IMR-90 (cell line): ENCODE data around the gene NFE2L1. TPM values are rescaled to one million over a fixed set of nuclear protein-coding genes. Genes with fewer than 3 reads are reported as not detected.
A peak's percentile ranks its signal among the peaks of the same experiment; 100 is the strongest.
"Not testable (repeated sequence)": the region's sequence is repeated elsewhere in the genome, so short reads cannot be mapped to it uniquely, and the experiment has no call there.

ENCODE experiments used
- ATAC-seq: fragments of 200-7000 bp; cut with Tn5 transposase; 2 replicates; pipeline ENCODE4 v1.9.1; 2020; ENCODE audit warnings: low read depth, mild to moderate bottlenecking, moderate library complexity
- BruUV-seq: library from RNA; stranded (reverse); fragments of 400-500 nt; replicated peaks from 2 replicates; lab custom pipeline; 2021; lab: Mats Ljungman, UMichigan
- CTCF ChIA-PET: fragments of 300-600 bp; formaldehyde crosslinking; extraction: SDS; loops from one replicate; lab custom pipeline; 2021; ENCODE audit warnings: antibody characterized with exemption; lab: Yijun Ruan, JAX
- POLR2A ChIA-PET: fragments of 300-600 bp; sonication (Branson Sonifier 250); formaldehyde crosslinking; loops from one replicate; lab custom pipeline; 2022; ENCODE audit warnings: antibody characterized with exemption; ENCODE audit not compliant: unreplicated experiment; lab: Charles Lee
- DNase-seq: peaks from one replicate; pipeline ENCODE4 v3.0.0; 2013
- H2AFZ ChIP-seq: replicated peaks from 2 replicates; pipeline ENCODE3; 2013; ENCODE audit warnings: low read length, mild to moderate bottlenecking; ENCODE audit not compliant: poor library complexity
- H2AK5ac ChIP-seq: 2 replicates; pipeline ENCODE4 v1.6.1; 2013; ENCODE audit warnings: low read depth, low read length, inconsistent platforms
- H2AK9ac ChIP-seq: replicated peaks from 2 replicates; pipeline ENCODE3; 2013; ENCODE audit warnings: mild to moderate bottlenecking, low read depth, low read length, moderate library complexity; ENCODE audit not compliant: poor library complexity
- H2BK120ac ChIP-seq: 2 replicates; pipeline ENCODE4 v1.6.1; 2013; ENCODE audit warnings: low read depth, low read length, inconsistent platforms
- H2BK15ac ChIP-seq: 3 replicates; pipeline ENCODE4 v1.6.1; 2013; ENCODE audit warnings: low read depth, low read length, inconsistent platforms
- H2BK20ac ChIP-seq: 2 replicates; pipeline ENCODE4 v1.6.1; 2013; ENCODE audit warnings: low read depth, mild to moderate bottlenecking, inconsistent platforms, low read length, moderate library complexity
- H2BK5ac ChIP-seq: 2 replicates; pipeline ENCODE4 v1.6.1; 2013; ENCODE audit warnings: mild to moderate bottlenecking, low read depth, low read length, inconsistent platforms; ENCODE audit not compliant: poor library complexity, severe bottlenecking
- H3K14ac ChIP-seq: replicated peaks from 2 replicates; pipeline ENCODE4 v1.6.1; 2013; ENCODE audit warnings: low read depth, low read length, inconsistent platforms
- H3K18ac ChIP-seq: 2 replicates; pipeline ENCODE4 v1.6.1; 2013; ENCODE audit warnings: low read depth, low read length, control low read depth
- H3K23ac ChIP-seq: 2 replicates; pipeline ENCODE4 v1.6.1; 2013; ENCODE audit warnings: low read depth, low read length, inconsistent platforms
- H3K27ac ChIP-seq: 2 replicates; pipeline ENCODE4 v1.5.1; 2013; ENCODE audit warnings: mild to moderate bottlenecking, control low read depth, low read length; ENCODE audit not compliant: insufficient read depth
- H3K27me3 ChIP-seq: 2 replicates; pipeline ENCODE4 v1.6.1; 2013; ENCODE audit warnings: low read length; ENCODE audit not compliant: control insufficient read depth, insufficient read depth
- H3K36me3 ChIP-seq: 2 replicates; pipeline ENCODE4 v1.6.1; 2013; ENCODE audit warnings: low read length, mixed read lengths; ENCODE audit not compliant: control insufficient read depth, insufficient read depth
- H3K4ac ChIP-seq: 2 replicates; pipeline ENCODE4 v1.6.1; 2013; ENCODE audit warnings: low read depth, low read length, inconsistent platforms
- H3K4me1 ChIP-seq: 2 replicates; pipeline ENCODE4 v1.6.1; 2013; ENCODE audit warnings: low read length, mixed read lengths; ENCODE audit not compliant: control insufficient read depth, insufficient read depth
- H3K4me2 ChIP-seq: 2 replicates; pipeline ENCODE4 v1.6.1; 2013; ENCODE audit warnings: low read depth, mild to moderate bottlenecking, control low read depth, low read length, moderate library complexity
- H3K4me3 ChIP-seq: 2 replicates; pipeline ENCODE4 v1.5.1; 2013; ENCODE audit warnings: low read depth, mild to moderate bottlenecking, control low read depth, low read length, moderate library complexity; ENCODE audit not compliant: insufficient read depth
- H3K56ac ChIP-seq: 2 replicates; pipeline ENCODE4 v1.6.1; 2013; ENCODE audit warnings: low read length, inconsistent platforms; ENCODE audit not compliant: insufficient read depth; ENCODE audit errors: extremely low read depth
- H3K79me1 ChIP-seq, 2 experiments: 2 replicates each; pipeline ENCODE4 v1.6.1; 2013; ENCODE audit warnings: low read length in 2 of 2, inconsistent platforms in 1 of 2, low read depth in 1 of 2
- H3K9ac ChIP-seq: 2 replicates; pipeline ENCODE4 v1.6.1; 2013; ENCODE audit warnings: low read depth, low read length, control low read depth
- H3K9me1 ChIP-seq: 2 replicates; pipeline ENCODE4 v1.6.1; 2013; ENCODE audit warnings: low read length, inconsistent platforms; ENCODE audit not compliant: insufficient read depth
- H3K9me3 ChIP-seq: 2 replicates; pipeline ENCODE4 v1.6.1; 2013; ENCODE audit warnings: low read length; ENCODE audit not compliant: control insufficient read depth, insufficient read depth
- H4K20me1 ChIP-seq: 2 replicates; pipeline ENCODE4 v1.6.1; 2013; ENCODE audit warnings: low read length, inconsistent platforms; ENCODE audit not compliant: insufficient read depth
- H4K5ac ChIP-seq: 2 replicates; pipeline ENCODE4 v1.6.1; 2013; ENCODE audit warnings: mild to moderate bottlenecking, low read depth, low read length, control low read depth
- H4K8ac ChIP-seq, 2 experiments: 2 replicates each; pipeline ENCODE4 v1.6.1; 2013; ENCODE audit warnings: low read depth in 2 of 2, low read length in 2 of 2, control low read depth in 1 of 2, inconsistent platforms in 1 of 2
- H4K91ac ChIP-seq: 2 replicates; pipeline ENCODE4 v1.6.1; 2013; ENCODE audit warnings: low read depth, low read length, inconsistent platforms; ENCODE audit not compliant: insufficient read depth
- CEBPB ChIP-seq: IDR thresholded peaks from 2 replicates; pipeline ENCODE4 v1.6.1; 2012; ENCODE audit warnings: low read depth, low read length, improper control_type of control experiment
- WGBS, 2 experiments: methylation state at CpG; one replicate each; pipeline versions ENCODE4 v1.1.5 to v1.1.7; 2013; ENCODE audit warnings: missing lambda C conversion rate in 2 of 2; ENCODE audit not compliant: insufficient read length in 1 of 2; ENCODE audit errors: extremely low coverage in 2 of 2; 5-methylcytosine and 5-hydroxymethylcytosine counted together
- dilution Hi-C: fragments of 300-500 bp; cut with HindIII; formaldehyde crosslinking; loops from one replicate; pipeline ENCODE4 v1.14.3; 2018; ENCODE audit warnings: low sequenced_read_pairs; ENCODE audit not compliant: unreplicated experiment
- in situ Hi-C: fragments of 300-500 bp; cut with MboI; formaldehyde crosslinking; loops from 3 replicates; pipeline ENCODE4 v1.14.3; 2019; ENCODE audit warnings: low sequenced_read_pairs, inconsistent platforms, mixed read lengths
- intact Hi-C: fragments of 100-400 bp; cut with micrococcal nuclease; formaldehyde crosslinking; loops from 2 replicates; pipeline ENCODE4 v1.10.0; 2022
- polyA plus RNA-seq, 3 experiments: library from polyadenylated mRNA; depleted of rRNA; stranded (reverse); fragments of >200 nt; gene quantifications; 2 replicates each; pipeline ENCODE4 v1.2.3, GENCODE V29; 2012; ENCODE audit warnings: low replicate concordance in 1 of 3
- total RNA-seq: library from RNA; depleted of rRNA; stranded (reverse); fragments of >200 nt; gene quantifications from 2 replicates; pipeline ENCODE4 v1.2.3, GENCODE V29; 2012

The NFE2L1 gene
- total and polyA plus RNA-seq, 2 of the 4 experiments (the other 2 are of a cell fraction): 42.8 to 122 TPM

GRCh38 chr17:48073566-48074094, 25.5 kb downstream of the NFE2L1 start:
- H3K27me3 ChIP-seq, H4K5ac ChIP-seq, H2BK20ac ChIP-seq, BruUV-seq, H4K8ac ChIP-seq, H3K23ac ChIP-seq, H3K4me1 ChIP-seq, ATAC-seq, H3K4me3 ChIP-seq, H3K18ac ChIP-seq, H3K9me1 ChIP-seq, H3K9me3 ChIP-seq, H4K91ac ChIP-seq, H2AK5ac ChIP-seq, H3K27ac ChIP-seq, H4K20me1 ChIP-seq, H3K14ac ChIP-seq, H3K9ac ChIP-seq, POLR2A ChIA-PET, H3K4ac ChIP-seq, H2BK5ac ChIP-seq, H2AFZ ChIP-seq, H2BK15ac ChIP-seq, DNase-seq, H3K4me2 ChIP-seq, dilution Hi-C loops, H3K56ac ChIP-seq, H2BK120ac ChIP-seq, in situ Hi-C loops, H2AK9ac ChIP-seq: not testable (repeated sequence)
- no CpG with 5 or more reads among the region's 5 CpGs for WGBS, 2 experiments
- Histone ChIP-seq H3K79me1 (peaks cover 30 to 35% of the 10 kb centered on the region in 2 experiments), H3K36me3 (peaks cover 36% of the 10 kb centered on the region)
- intact Hi-C loops: loop anchor here (1.0 to 2.0 kb wide), 3 partner anchors 36 to 57 kb away; partner anchors contain the start of gene COPZ2
- TF ChIP-seq CEBPB: peak; percentile 46; the same call in 1 of the 2 replicates
- CTCF ChIA-PET: interaction anchor here (0.5 to 1.6 kb wide), 3 partner anchors 18 to 48 kb away, joined by 6 to 9 read pairs (median 6); no protein-coding TSS in a partner anchor
